ENCODE data around the gene HSD17B1. TPM values are rescaled to one million over a fixed set of nuclear protein-coding genes. Genes with fewer than 3 reads are reported as not detected.
A peak's percentile ranks its signal among the peaks of the same experiment; 100 is the strongest.
"Not testable (repeated sequence)": the region's sequence is repeated elsewhere in the genome, so short reads cannot be mapped to it uniquely, and the experiment has no call there.

HSD17B1 gene
- 1.5 to 1.6 TPM (median 1.5 TPM) in 3 replicates for total RNA-seq (2021)
- Bru-seq, nascent RNA: percentile 35 among the genes with signal in this experiment
- long read RNA-seq, experiment 1, partial matches to known transcripts: 0 of 1 reads
- long read RNA-seq, experiment 1, other reads (novel, unspliced or antisense): 1 of 1 reads
- long read RNA-seq, experiment 2, partial matches to known transcripts: 5 of 6 reads
- long read RNA-seq, experiment 2, other reads (novel, unspliced or antisense): 0 of 6 reads
- long read RNA-seq, experiment 3: 0 reads

GRCh38 chr17:42552736-42553135 lies at the start of gene HSD17B1:
HSD17B1 (plus strand) TSS chr17:42552923; CDS start chr17:42552934, 11 bp downstream.
- CTCF ChIA-PET; ATAC-seq; H3K9me3 Mint-ChIP-seq; H3K36me3 Mint-ChIP-seq; DNase-seq (ENCODE audit: low spot score); POLR2A ChIA-PET; H3K27me3 Mint-ChIP-seq (ENCODE audit: low read depth): not testable (repeated sequence)
- Mint-ChIP-seq H3K4me3 (peak within 1 kb of the TSS; percentile 85), H3K4me1 (peaks cover 21% of the 10 kb centered on the region), H3K27ac (0 out of 2 replicates have a peak within 1 kb of the TSS, but pooled peaks have one; percentile 57)

GRCh38 chr17:42502926-42503325 lies 49.8 kb upstream of the HSD17B1 start:
- no peak for ATAC-seq
- H3K27ac Mint-ChIP-seq: no peak overlapping the region
- no peaks in the 10 kb centered on the region for H3K9me3 Mint-ChIP-seq
- H3K4me3 Mint-ChIP-seq: no peak overlapping the region
- DNase-seq (ENCODE audit: low spot score): no peak
- H3K36me3 Mint-ChIP-seq: peaks cover 34% of the 10 kb centered on the region
- no peaks in the 10 kb centered on the region for H3K27me3 Mint-ChIP-seq (ENCODE audit: low read depth)
- ChIA-PET POLR2A (no interaction called here), CTCF (interaction anchor here (1.2 kb wide), 1 partner anchor 15 kb away, joined by 4 read pairs; no protein-coding TSS in a partner anchor)
- no peaks in the 10 kb centered on the region for H3K4me1 Mint-ChIP-seq
- no peak for TF ChIP-seq IRF1 (CRISPR knock-in tag; IDR thresholded peaks at IDR 0.05)

- ChIA-PET POLR2A (no interaction called here), CTCF (interaction anchor here (2.6 to 4.0 kb wide), 2 partner anchors 10 to 19 kb away, joined by 13 to 38 read pairs; no protein-coding TSS in a partner anchor)
- ATAC-seq: no peak
- no peaks in the 10 kb centered on the region for H3K4me1 Mint-ChIP-seq
- no peak overlapping the region for H3K4me3 Mint-ChIP-seq
- no peak overlapping the region for H3K27ac Mint-ChIP-seq
- no peaks in the 10 kb centered on the region for H3K9me3 Mint-ChIP-seq
- H3K36me3 Mint-ChIP-seq: peaks cover 23% of the 10 kb centered on the region
- no peak for TF ChIP-seq STAT6 (CRISPR knock-in tag; conservative IDR thresholded peaks at IDR 0.05; ENCODE audit: low read depth)
- TF ChIP-seq JAZF1 (CRISPR knock-in tag; IDR thresholded peaks at IDR 0.05): no peak
- no peak for TF ChIP-seq IRF1 (CRISPR knock-in tag; IDR thresholded peaks at IDR 0.05)
- TF ChIP-seq HMGA2 (CRISPR knock-in tag; IDR thresholded peaks at IDR 0.05): no peak
- no peak for TF ChIP-seq NR2C2 (CRISPR knock-in tag; IDR thresholded peaks at IDR 0.05)
- no peak for TF ChIP-seq TP53 (CRISPR knock-in tag; IDR thresholded peaks at IDR 0.05)
- no peak for TF ChIP-seq USF1 (CRISPR knock-in tag; IDR thresholded peaks at IDR 0.05)
- no peak for TF ChIP-seq MXD4 (CRISPR knock-in tag; IDR thresholded peaks at IDR 0.05; ENCODE audit: borderline replicate concordance)
- no peak for TF ChIP-seq FOXP1 (CRISPR knock-in tag; IDR thresholded peaks at IDR 0.05; ENCODE audit: borderline replicate concordance)
- TF ChIP-seq PRDM15 (CRISPR knock-in tag; IDR thresholded peaks at IDR 0.05): no peak
- no peak for TF ChIP-seq E2F4 (CRISPR knock-in tag; IDR thresholded peaks at IDR 0.05; ENCODE audit: borderline replicate concordance, low read depth)
- no peak for TF ChIP-seq JUN (CRISPR knock-in tag; IDR thresholded peaks at IDR 0.05)
- TF ChIP-seq ZBTB21 (CRISPR knock-in tag; IDR thresholded peaks at IDR 0.05; ENCODE audit: borderline replicate concordance): no peak
- no peak for TF ChIP-seq NFYB (CRISPR knock-in tag; conservative IDR thresholded peaks at IDR 0.05; ENCODE audit: low read depth)
- H3K27me3 Mint-ChIP-seq (ENCODE audit: low read depth): no peaks in the 10 kb centered on the region; the same call in 1 of the 2 replicates
- no peak for DNase-seq (ENCODE audit: low spot score)
These were observed 45.1 kb upstream of the HSD17B1 start for GRCh38 chr17:42507671-42508070.
